IMR-90 (cell line): ENCODE results near the gene DCLK1. TPM values are rescaled to one million over a fixed set of nuclear protein-coding genes. Genes with fewer than 3 reads are reported as not detected.

Source experiments
- ATAC-seq: fragments of 200-7000 bp; cut with Tn5 transposase; 2 replicates; pipeline ENCODE4 v1.9.1; 2020; ENCODE audit warnings: low read depth, mild to moderate bottlenecking, moderate library complexity
- BruUV-seq: library from RNA; stranded (reverse); fragments of 400-500 nt; replicated peaks from 2 replicates; lab custom pipeline; 2021; lab: Mats Ljungman, UMichigan
- CTCF ChIA-PET: fragments of 300-600 bp; formaldehyde crosslinking; extraction: SDS; loops from one replicate; lab custom pipeline; 2021; ENCODE audit warnings: antibody characterized with exemption; lab: Yijun Ruan, JAX
- POLR2A ChIA-PET: fragments of 300-600 bp; sonication (Branson Sonifier 250); formaldehyde crosslinking; loops from one replicate; lab custom pipeline; 2022; ENCODE audit warnings: antibody characterized with exemption; ENCODE audit not compliant: unreplicated experiment; lab: Charles Lee
- DNase-seq: peaks from one replicate; pipeline ENCODE4 v3.0.0; 2013
- H2AFZ ChIP-seq: replicated peaks from 2 replicates; pipeline ENCODE3; 2013; ENCODE audit warnings: low read length, mild to moderate bottlenecking; ENCODE audit not compliant: poor library complexity
- H2AK5ac ChIP-seq: 2 replicates; pipeline ENCODE4 v1.6.1; 2013; ENCODE audit warnings: low read depth, low read length, inconsistent platforms
- H2AK9ac ChIP-seq: replicated peaks from 2 replicates; pipeline ENCODE3; 2013; ENCODE audit warnings: mild to moderate bottlenecking, low read depth, low read length, moderate library complexity; ENCODE audit not compliant: poor library complexity
- H2BK120ac ChIP-seq: 2 replicates; pipeline ENCODE4 v1.6.1; 2013; ENCODE audit warnings: low read depth, low read length, inconsistent platforms
- H2BK15ac ChIP-seq: 3 replicates; pipeline ENCODE4 v1.6.1; 2013; ENCODE audit warnings: low read depth, low read length, inconsistent platforms
- H2BK20ac ChIP-seq: 2 replicates; pipeline ENCODE4 v1.6.1; 2013; ENCODE audit warnings: low read depth, mild to moderate bottlenecking, inconsistent platforms, low read length, moderate library complexity
- H2BK5ac ChIP-seq: 2 replicates; pipeline ENCODE4 v1.6.1; 2013; ENCODE audit warnings: mild to moderate bottlenecking, low read depth, low read length, inconsistent platforms; ENCODE audit not compliant: poor library complexity, severe bottlenecking
- H3K14ac ChIP-seq: replicated peaks from 2 replicates; pipeline ENCODE4 v1.6.1; 2013; ENCODE audit warnings: low read depth, low read length, inconsistent platforms
- H3K18ac ChIP-seq: 2 replicates; pipeline ENCODE4 v1.6.1; 2013; ENCODE audit warnings: low read depth, low read length, control low read depth
- H3K23ac ChIP-seq: 2 replicates; pipeline ENCODE4 v1.6.1; 2013; ENCODE audit warnings: low read depth, low read length, inconsistent platforms
- H3K27ac ChIP-seq: 2 replicates; pipeline ENCODE4 v1.5.1; 2013; ENCODE audit warnings: mild to moderate bottlenecking, control low read depth, low read length; ENCODE audit not compliant: insufficient read depth
- H3K27me3 ChIP-seq: 2 replicates; pipeline ENCODE4 v1.6.1; 2013; ENCODE audit warnings: low read length; ENCODE audit not compliant: control insufficient read depth, insufficient read depth
- H3K36me3 ChIP-seq: 2 replicates; pipeline ENCODE4 v1.6.1; 2013; ENCODE audit warnings: low read length, mixed read lengths; ENCODE audit not compliant: control insufficient read depth, insufficient read depth
- H3K4ac ChIP-seq: 2 replicates; pipeline ENCODE4 v1.6.1; 2013; ENCODE audit warnings: low read depth, low read length, inconsistent platforms
- H3K4me1 ChIP-seq: 2 replicates; pipeline ENCODE4 v1.6.1; 2013; ENCODE audit warnings: low read length, mixed read lengths; ENCODE audit not compliant: control insufficient read depth, insufficient read depth
- H3K4me2 ChIP-seq: 2 replicates; pipeline ENCODE4 v1.6.1; 2013; ENCODE audit warnings: low read depth, mild to moderate bottlenecking, control low read depth, low read length, moderate library complexity
- H3K4me3 ChIP-seq: 2 replicates; pipeline ENCODE4 v1.5.1; 2013; ENCODE audit warnings: low read depth, mild to moderate bottlenecking, control low read depth, low read length, moderate library complexity; ENCODE audit not compliant: insufficient read depth
- H3K56ac ChIP-seq: 2 replicates; pipeline ENCODE4 v1.6.1; 2013; ENCODE audit warnings: low read length, inconsistent platforms; ENCODE audit not compliant: insufficient read depth; ENCODE audit errors: extremely low read depth
- H3K79me1 ChIP-seq, 2 experiments: 2 replicates each; pipeline ENCODE4 v1.6.1; 2013; ENCODE audit warnings: low read length in 2 of 2, inconsistent platforms in 1 of 2, low read depth in 1 of 2
- H3K9ac ChIP-seq: 2 replicates; pipeline ENCODE4 v1.6.1; 2013; ENCODE audit warnings: low read depth, low read length, control low read depth
- H3K9me1 ChIP-seq: 2 replicates; pipeline ENCODE4 v1.6.1; 2013; ENCODE audit warnings: low read length, inconsistent platforms; ENCODE audit not compliant: insufficient read depth
- H3K9me3 ChIP-seq: 2 replicates; pipeline ENCODE4 v1.6.1; 2013; ENCODE audit warnings: low read length; ENCODE audit not compliant: control insufficient read depth, insufficient read depth
- H4K20me1 ChIP-seq: 2 replicates; pipeline ENCODE4 v1.6.1; 2013; ENCODE audit warnings: low read length, inconsistent platforms; ENCODE audit not compliant: insufficient read depth
- H4K5ac ChIP-seq: 2 replicates; pipeline ENCODE4 v1.6.1; 2013; ENCODE audit warnings: mild to moderate bottlenecking, low read depth, low read length, control low read depth
- H4K8ac ChIP-seq, 2 experiments: 2 replicates each; pipeline ENCODE4 v1.6.1; 2013; ENCODE audit warnings: low read depth in 2 of 2, low read length in 2 of 2, control low read depth in 1 of 2, inconsistent platforms in 1 of 2
- H4K91ac ChIP-seq: 2 replicates; pipeline ENCODE4 v1.6.1; 2013; ENCODE audit warnings: low read depth, low read length, inconsistent platforms; ENCODE audit not compliant: insufficient read depth
- BHLHE40 ChIP-seq: fragments of 150-350 bp; IDR thresholded peaks from 2 replicates; pipeline ENCODE4 v1.6.1; 2016; ENCODE audit warnings: mild to moderate bottlenecking, low read depth, low read length
- CEBPB ChIP-seq: IDR thresholded peaks from 2 replicates; pipeline ENCODE4 v1.6.1; 2012; ENCODE audit warnings: low read depth, low read length, improper control_type of control experiment
- CHD1 ChIP-seq: IDR thresholded peaks from 2 replicates; pipeline ENCODE4 v1.6.1; 2012; ENCODE audit warnings: low read depth, low read length, improper control_type of control experiment
- CTCF ChIP-seq: conservative IDR thresholded peaks from 2 replicates; pipeline ENCODE4 v1.5.1; 2012; ENCODE audit warnings: mild to moderate bottlenecking, low read depth, low read length, improper control_type of control experiment
- FOS ChIP-seq: fragments of 150-350 bp; IDR thresholded peaks from 2 replicates; pipeline ENCODE4 v1.6.1; 2016; ENCODE audit warnings: low read depth, low read length
- MAFK ChIP-seq: IDR thresholded peaks from 2 replicates; pipeline ENCODE4 v1.6.1; 2012; ENCODE audit warnings: low read depth, low read length, improper control_type of control experiment
- MAZ ChIP-seq: IDR thresholded peaks from 2 replicates; pipeline ENCODE4 v1.6.1; 2012; ENCODE audit warnings: low read depth, mild to moderate bottlenecking, low read length, improper control_type of control experiment, moderate library complexity, borderline replicate concordance
- MXI1 ChIP-seq: IDR thresholded peaks from 2 replicates; pipeline ENCODE4 v1.6.1; 2012; ENCODE audit warnings: low read depth, mild to moderate bottlenecking, low read length, moderate library complexity, borderline replicate concordance
- NFE2L2 ChIP-seq: fragments of 150-350 bp; IDR thresholded peaks from 2 replicates; pipeline ENCODE4 v1.6.1; 2016; ENCODE audit warnings: low read depth, mild to moderate bottlenecking, low read length
- POLR2A ChIP-seq: IDR thresholded peaks from 2 replicates; pipeline ENCODE4 v1.6.1; 2012; ENCODE audit warnings: mild to moderate bottlenecking, low read depth, low read length
- RAD21 ChIP-seq: IDR thresholded peaks from 2 replicates; pipeline ENCODE4 v1.6.1; 2012; ENCODE audit warnings: low read length, improper control_type of control experiment
- RCOR1 ChIP-seq: IDR thresholded peaks from 2 replicates; pipeline ENCODE4 v1.6.1; 2012; ENCODE audit warnings: mild to moderate bottlenecking, low read length, improper control_type of control experiment; ENCODE audit not compliant: insufficient replicate concordance
- RFX5 ChIP-seq: IDR thresholded peaks from 2 replicates; pipeline ENCODE4 v1.8.0; 2012; ENCODE audit warnings: low read depth, mild to moderate bottlenecking, low read length, moderate library complexity
- SMC3 ChIP-seq: fragments of 150-350 bp; IDR thresholded peaks from 2 replicates; pipeline ENCODE4 v1.6.1; 2016; ENCODE audit warnings: low read depth, mild to moderate bottlenecking, antibody characterized with exemption, low read length, moderate library complexity
- WGBS, 2 experiments: methylation state at CpG; one replicate each; pipeline versions ENCODE4 v1.1.5 to v1.1.7; 2013; ENCODE audit warnings: missing lambda C conversion rate in 2 of 2; ENCODE audit not compliant: insufficient read length in 1 of 2; ENCODE audit errors: extremely low coverage in 2 of 2; 5-methylcytosine and 5-hydroxymethylcytosine counted together
- dilution Hi-C: fragments of 300-500 bp; cut with HindIII; formaldehyde crosslinking; loops from one replicate; pipeline ENCODE4 v1.14.3; 2018; ENCODE audit warnings: low sequenced_read_pairs; ENCODE audit not compliant: unreplicated experiment
- in situ Hi-C: fragments of 300-500 bp; cut with MboI; formaldehyde crosslinking; loops from 3 replicates; pipeline ENCODE4 v1.14.3; 2019; ENCODE audit warnings: low sequenced_read_pairs, inconsistent platforms, mixed read lengths
- intact Hi-C: fragments of 100-400 bp; cut with micrococcal nuclease; formaldehyde crosslinking; loops from 2 replicates; pipeline ENCODE4 v1.10.0; 2022
- polyA plus RNA-seq, 3 experiments: library from polyadenylated mRNA; depleted of rRNA; stranded (reverse); fragments of >200 nt; gene quantifications; 2 replicates each; pipeline ENCODE4 v1.2.3, GENCODE V29; 2012; ENCODE audit warnings: low replicate concordance in 1 of 3
- total RNA-seq: library from RNA; depleted of rRNA; stranded (reverse); fragments of >200 nt; gene quantifications from 2 replicates; pipeline ENCODE4 v1.2.3, GENCODE V29; 2012
- TF ChIP-seq, protein P1 (sequence below): fragments of 150-350 bp; IDR thresholded peaks from 2 replicates; pipeline ENCODE4 v1.6.1; 2016; ENCODE audit warnings: low read depth, mild to moderate bottlenecking, low read length, moderate library complexity, borderline replicate concordance
- TF ChIP-seq, protein P2 (sequence below): fragments of 150-350 bp; IDR thresholded peaks from 2 replicates; pipeline ENCODE4 v1.6.1; 2017; ENCODE audit warnings: mild to moderate bottlenecking, antibody characterized with exemption, low read length, low read depth

Gene DCLK1
- total and polyA plus RNA-seq, 2 of the 4 experiments (the other 2 are of a cell fraction) = under 0.01 to 0.02 TPM

- ChIA-PET POLR2A (no interaction called here), CTCF (no interaction called here)
- no peaks in the 10 kb centered on the region for H4K20me1 ChIP-seq
- H2AK5ac ChIP-seq = no peak overlapping the region
- H2BK5ac ChIP-seq = no peak overlapping the region
- H2BK20ac ChIP-seq = no peak overlapping the region
- no peaks in the 10 kb centered on the region for H3K36me3 ChIP-seq
- no peak overlapping the region for H3K4me2 ChIP-seq
- no peaks in the 10 kb centered on the region for H3K9me1 ChIP-seq
- ATAC-seq = no peak
- H3K14ac ChIP-seq = no peak overlapping the region
- dilution Hi-C loops (no loop called here), intact Hi-C loops (no loop called here), in situ Hi-C loops (no loop called here)
- TF ChIP-seq MAFK = no peak
- no peak for TF ChIP-seq CEBPB
- no peak for TF ChIP-seq NFE2L2
- TF ChIP-seq, protein P1, sequence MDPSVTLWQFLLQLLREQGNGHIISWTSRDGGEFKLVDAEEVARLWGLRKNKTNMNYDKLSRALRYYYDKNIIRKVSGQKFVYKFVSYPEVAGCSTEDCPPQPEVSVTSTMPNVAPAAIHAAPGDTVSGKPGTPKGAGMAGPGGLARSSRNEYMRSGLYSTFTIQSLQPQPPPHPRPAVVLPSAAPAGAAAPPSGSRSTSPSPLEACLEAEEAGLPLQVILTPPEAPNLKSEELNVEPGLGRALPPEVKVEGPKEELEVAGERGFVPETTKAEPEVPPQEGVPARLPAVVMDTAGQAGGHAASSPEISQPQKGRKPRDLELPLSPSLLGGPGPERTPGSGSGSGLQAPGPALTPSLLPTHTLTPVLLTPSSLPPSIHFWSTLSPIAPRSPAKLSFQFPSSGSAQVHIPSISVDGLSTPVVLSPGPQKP = no peak
- no peak for TF ChIP-seq CTCF
- no peak for TF ChIP-seq RFX5
- no peak for TF ChIP-seq MXI1
- no peak for TF ChIP-seq POLR2A
- TF ChIP-seq RCOR1 = no peak
- TF ChIP-seq, protein P2, sequence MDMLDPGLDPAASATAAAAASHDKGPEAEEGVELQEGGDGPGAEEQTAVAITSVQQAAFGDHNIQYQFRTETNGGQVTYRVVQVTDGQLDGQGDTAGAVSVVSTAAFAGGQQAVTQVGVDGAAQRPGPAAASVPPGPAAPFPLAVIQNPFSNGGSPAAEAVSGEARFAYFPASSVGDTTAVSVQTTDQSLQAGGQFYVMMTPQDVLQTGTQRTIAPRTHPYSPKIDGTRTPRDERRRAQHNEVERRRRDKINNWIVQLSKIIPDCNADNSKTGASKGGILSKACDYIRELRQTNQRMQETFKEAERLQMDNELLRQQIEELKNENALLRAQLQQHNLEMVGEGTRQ = no peak
- no peak for TF ChIP-seq CHD1
- no peak for TF ChIP-seq BHLHE40
- no peak for TF ChIP-seq SMC3
- TF ChIP-seq RAD21 = no peak
- no peak for TF ChIP-seq MAZ
- TF ChIP-seq FOS = no peak
- no CpG with 5 or more reads among the region's 4 CpGs for WGBS, 2 experiments
- H3K4me3 ChIP-seq = no peak overlapping the region
- H3K4me1 ChIP-seq = no peaks in the 10 kb centered on the region
- BruUV-seq = no TSS peak
- H3K4ac ChIP-seq = no peak overlapping the region
- DNase-seq = no peak
- no peak overlapping the region for H2BK120ac ChIP-seq
- no peak overlapping the region for H3K9ac ChIP-seq
- H3K18ac ChIP-seq = no peak overlapping the region
- no peak overlapping the region for H2AFZ ChIP-seq
- no peaks in the 10 kb centered on the region for H3K27me3 ChIP-seq
- H3K23ac ChIP-seq = no peak overlapping the region
- H2BK15ac ChIP-seq = no peak overlapping the region
- no peak overlapping the region for H4K5ac ChIP-seq
- no peak overlapping the region for H2AK9ac ChIP-seq
- H4K8ac ChIP-seq = no peak overlapping the region
- no peak overlapping the region for H3K56ac ChIP-seq
- H3K79me1 ChIP-seq = no peaks in the 10 kb centered on the region
- no peak overlapping the region for H3K27ac ChIP-seq
- H3K9me3 ChIP-seq = no peaks in the 10 kb centered on the region
- no peak overlapping the region for H4K91ac ChIP-seq
Observed at GRCh38 chr13:36055366-36055765, 75.8 kb downstream of the DCLK1 start.
